ENCODE data around the gene MEX3C. TPM values are rescaled to one million over a fixed set of nuclear protein-coding genes. Genes with fewer than 3 reads are reported as not detected.

MEX3C gene
- total and polyA plus RNA-seq, 8 donors: 7.2 to 45.2 (median 16.6) TPM

DNA sequence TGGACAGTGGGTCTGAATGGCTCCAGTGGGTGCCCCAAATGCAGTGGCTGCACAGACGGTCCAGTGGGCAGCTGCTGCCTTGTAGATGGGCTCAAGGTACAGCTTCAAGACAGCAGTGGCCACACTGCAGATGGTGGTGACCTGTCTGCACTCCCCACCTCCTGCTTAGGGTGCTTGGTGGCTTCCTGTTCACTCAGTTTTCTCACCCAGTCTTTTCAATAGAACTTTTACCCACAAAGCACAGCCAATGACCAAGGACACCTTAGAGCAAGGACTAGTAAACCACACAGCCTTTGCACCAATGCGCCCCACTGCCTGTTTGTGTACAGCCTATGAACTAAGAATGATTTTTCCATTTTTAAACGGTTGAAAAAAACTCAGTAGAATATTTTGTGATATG lies 34.9 kb downstream of the MEX3C start:
- Histone ChIP-seq H3K9me3 (no peaks in the 10 kb centered on the region), H3K4me3 (no peak overlapping the region), H3K4me1 (no peaks in the 10 kb centered on the region), H3K27ac (no peak overlapping the region), H3K27me3 (no peaks in the 10 kb centered on the region), H3K36me3 (no peaks in the 10 kb centered on the region)
- intact Hi-C loops (cut with DNase I; ENCODE audit: low total_unique reads): no loop called here
- 70 to 88% (median 82%) methylated on average over 3 of the region's 3 CpGs for WGBS, 5 donors
- DNase-seq: no peak
- TF ChIP-seq EP300 (IDR thresholded peaks at IDR 0.05) (no peak), CTCF (IDR thresholded peaks at IDR 0.05) (no peak), POLR2AphosphoS5 (IDR thresholded peaks at IDR 0.05) (no peak)

GRCh38 chr18:51160646-51161045 lies 36.8 kb downstream of the MEX3C start:
- Histone ChIP-seq H3K4me1 (no peaks in the 10 kb centered on the region), H3K9me3 (no peaks in the 10 kb centered on the region), H3K4me3 (no peak overlapping the region), H3K36me3 (no peaks in the 10 kb centered on the region), H3K27me3 (no peaks in the 10 kb centered on the region), H3K27ac (no peak overlapping the region)
- no peak for DNase-seq
- TF ChIP-seq CTCF (IDR thresholded peaks at IDR 0.05): no peak
- no peak for TF ChIP-seq POLR2AphosphoS5 (IDR thresholded peaks at IDR 0.05)
- no peak for TF ChIP-seq POLR2A (IDR thresholded peaks at IDR 0.05)
- TF ChIP-seq EP300 (IDR thresholded peaks at IDR 0.05): no peak
- WGBS, 5 donors: 93 to 95% (median 93%) methylated on average over 4 to 5 of the region's 5 CpGs
- intact Hi-C loops (cut with DNase I; ENCODE audit: low total_unique reads): no loop called here

DNA sequence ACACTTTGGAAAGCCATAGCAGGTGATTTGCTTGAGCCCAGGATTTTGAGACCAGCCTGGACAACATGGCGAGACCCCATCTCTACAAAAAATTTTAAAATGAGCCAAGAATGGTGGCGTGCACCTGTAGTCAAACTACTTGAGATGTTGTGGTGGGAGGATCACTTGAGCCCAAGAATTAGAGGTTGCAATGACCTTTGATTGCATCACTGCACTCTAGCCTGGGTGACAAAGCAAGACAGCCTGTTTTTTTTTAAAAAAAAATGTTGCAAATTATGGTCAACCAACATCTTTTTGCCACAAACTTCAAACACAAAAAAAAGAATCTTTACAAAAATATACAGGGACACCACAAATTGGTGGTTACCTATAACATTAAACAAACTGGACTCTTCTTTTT lies 40.3 kb downstream of the MEX3C start:
- no peak for DNase-seq
- Histone ChIP-seq H3K9me3 (no peaks in the 10 kb centered on the region), H3K4me1 (peaks cover 0 to 6% (median 0%) of the 10 kb centered on the region in 4 donors), H3K36me3 (no peaks in the 10 kb centered on the region), H3K4me3 (no peak overlapping the region), H3K27me3 (no peaks in the 10 kb centered on the region), H3K27ac (no peak overlapping the region)
- TF ChIP-seq CTCF (IDR thresholded peaks at IDR 0.05): no peak
- no peak for TF ChIP-seq POLR2A (IDR thresholded peaks at IDR 0.05)
- TF ChIP-seq POLR2AphosphoS5 (IDR thresholded peaks at IDR 0.05): no peak
- TF ChIP-seq EP300 (IDR thresholded peaks at IDR 0.05): no peak
- intact Hi-C loops (cut with DNase I; ENCODE audit: low total_unique reads): no loop called here
- WGBS, 5 donors: 92 to 97% (median 95%) methylated on average over 2 of the region's 2 CpGs

DNA sequence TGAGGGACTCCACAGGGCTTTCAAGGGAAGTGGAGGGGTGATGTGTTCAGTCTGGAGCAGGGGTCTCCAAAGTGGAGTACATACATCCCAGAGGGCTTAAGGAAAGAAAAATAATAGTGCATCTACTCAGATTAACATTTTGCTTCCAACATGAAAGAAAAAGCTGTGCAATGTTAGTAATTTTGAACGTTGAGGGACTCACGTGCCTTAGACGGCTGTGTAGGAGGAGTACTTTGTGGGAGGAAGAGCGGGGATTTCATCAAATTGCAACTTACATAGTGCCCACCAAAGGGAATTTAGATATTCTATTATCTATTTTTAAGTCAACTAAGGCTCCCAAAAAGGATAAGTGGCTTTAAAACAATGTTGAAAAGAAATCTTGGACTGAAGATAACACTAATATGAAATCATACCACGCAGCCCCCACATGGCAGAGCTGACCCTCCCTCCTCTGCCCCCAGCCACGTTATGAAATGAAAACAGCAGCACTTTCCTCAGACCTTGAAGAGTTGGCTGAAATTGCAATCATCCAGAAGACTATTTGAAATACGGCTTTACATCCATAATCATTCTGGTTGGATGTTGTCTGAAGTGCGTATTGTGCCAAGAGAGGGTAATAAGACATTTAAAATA lies 42.9 kb downstream of the MEX3C start:
- Histone ChIP-seq H3K27me3 (no peaks in the 10 kb centered on the region), H3K36me3 (no peaks in the 10 kb centered on the region), H3K27ac (peak overlapping the region in 1 of 5 donors; percentile 50), H3K9me3 (no peaks in the 10 kb centered on the region), H3K4me3 (no peak overlapping the region), H3K4me1 (peaks cover 0 to 6% (median 0%) of the 10 kb centered on the region in 4 donors)
- 66 to 76% (median 66%) methylated on average over 8 of the region's 8 CpGs for WGBS, 5 donors
- TF ChIP-seq EP300 (IDR thresholded peaks at IDR 0.05) (no peak), POLR2A (IDR thresholded peaks at IDR 0.05) (no peak), POLR2AphosphoS5 (IDR thresholded peaks at IDR 0.05) (no peak), CTCF (IDR thresholded peaks at IDR 0.05) (no peak)
- DNase-seq: no peak
- intact Hi-C loops (cut with DNase I; ENCODE audit: low total_unique reads): no loop called here

Data from stomach (tissue), 9 donors.